ENCODE data around the gene CHRNA4. TPM values are rescaled to one million over a fixed set of nuclear protein-coding genes. Genes with fewer than 3 reads are reported as not detected.

The CHRNA4 gene
- total and polyA plus RNA-seq, 2 of the 4 experiments (the other 2 are of a cell fraction): not detected

DNA sequence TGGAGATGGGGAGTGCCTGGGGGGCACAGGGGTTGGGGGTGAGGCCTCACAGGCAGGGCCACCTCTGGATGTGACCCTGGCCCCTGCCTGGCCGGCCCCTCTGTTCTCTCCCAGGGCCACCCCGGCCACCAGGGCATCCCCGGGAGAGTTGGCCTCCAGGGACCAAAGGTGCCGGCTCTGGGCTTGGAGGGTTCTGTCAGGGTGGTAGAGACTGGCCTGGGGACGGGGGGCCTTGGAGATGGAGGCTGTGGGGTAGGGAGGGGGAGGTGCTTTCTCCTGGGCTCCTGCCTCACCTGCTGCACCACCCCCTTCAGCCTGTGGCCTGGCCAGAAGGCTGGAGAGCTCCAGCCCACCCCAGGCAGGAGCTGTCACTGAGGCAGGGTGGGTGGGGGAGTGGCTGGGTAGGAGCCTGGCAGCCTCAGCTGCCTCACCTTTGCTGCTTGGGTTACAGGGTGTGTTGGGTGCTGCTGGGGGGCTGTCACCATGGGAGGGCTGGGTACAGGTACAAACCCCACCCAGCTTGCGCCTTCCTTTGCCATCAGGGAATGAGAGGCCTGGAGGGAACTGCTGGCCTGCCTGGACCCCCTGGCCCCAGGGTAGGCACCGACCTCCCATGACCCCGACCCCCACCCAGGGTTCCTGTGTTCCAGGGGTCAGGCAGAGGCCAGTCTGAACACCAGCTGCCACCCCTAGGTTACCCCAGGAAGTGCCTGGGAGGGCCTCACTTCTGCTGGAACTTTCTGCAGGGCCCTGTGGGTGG is 35.4 kb downstream of the CHRNA4 start (continued):
- TF ChIP-seq FOS (IDR thresholded peaks at IDR 0.05; ENCODE audit: low read depth, low read length) (no peak), CEBPB (IDR thresholded peaks at IDR 0.05; ENCODE audit: low read depth, low read length) (no peak), RCOR1 (IDR thresholded peaks at IDR 0.05; ENCODE audit: insufficient replicate concordance, low read length) (no peak), NFE2L2 (IDR thresholded peaks at IDR 0.05; ENCODE audit: low read depth, low read length) (no peak), POLR2A (IDR thresholded peaks at IDR 0.05; ENCODE audit: low read depth, low read length) (no peak), SMC3 (IDR thresholded peaks at IDR 0.05; ENCODE audit: low read depth, low read length) (no peak)

GRCh38 chr20:63325021-63325471 is 36.1 kb downstream of the CHRNA4 start:
- Histone ChIP-seq H3K79me1 (ENCODE audit: low read depth in 1 of 2, low read length in 2 of 2) (no peaks in the 10 kb centered on the region), H2BK120ac (ENCODE audit: low read depth, low read length) (no peak overlapping the region), H3K27ac (ENCODE audit: insufficient read depth, low read length) (no peak overlapping the region), H2AK5ac (ENCODE audit: low read depth, low read length) (no peak overlapping the region), H3K9me3 (ENCODE audit: control insufficient read depth, insufficient read depth, low read length) (no peaks in the 10 kb centered on the region), H2AK9ac (replicated peaks; ENCODE audit: low read depth, low read length, poor library complexity) (no peak overlapping the region), H3K4ac (ENCODE audit: low read depth, low read length) (no peak overlapping the region), H3K18ac (ENCODE audit: low read depth, low read length) (no peak overlapping the region), H2BK5ac (ENCODE audit: low read depth, low read length, poor library complexity, severe bottlenecking) (no peak overlapping the region), H4K8ac (ENCODE audit: low read depth in 2 of 2, low read length in 2 of 2) (no peak overlapping the region), H3K4me3 (ENCODE audit: insufficient read depth, low read depth, low read length) (no peak overlapping the region), H3K9me1 (ENCODE audit: insufficient read depth, low read length) (no peaks in the 10 kb centered on the region), H3K14ac (replicated peaks; ENCODE audit: low read depth, low read length) (no peak overlapping the region), H3K4me1 (ENCODE audit: control insufficient read depth, insufficient read depth, low read length) (peaks cover 4% of the 10 kb centered on the region; the same call in 1 of the 2 replicates), H3K4me2 (ENCODE audit: low read depth, low read length) (no peak overlapping the region), H3K36me3 (ENCODE audit: control insufficient read depth, insufficient read depth, low read length) (no peaks in the 10 kb centered on the region), H3K23ac (ENCODE audit: low read depth, low read length) (no peak overlapping the region), H3K9ac (ENCODE audit: low read depth, low read length) (no peak overlapping the region), H4K91ac (ENCODE audit: insufficient read depth, low read depth, low read length) (no peak overlapping the region), H4K20me1 (ENCODE audit: insufficient read depth, low read length) (no peaks in the 10 kb centered on the region), H2BK20ac (ENCODE audit: low read depth, low read length) (no peak overlapping the region), H4K5ac (ENCODE audit: low read depth, low read length) (no peak overlapping the region), H3K56ac (ENCODE audit: extremely low read depth, insufficient read depth, low read length) (no peak overlapping the region), H3K27me3 (ENCODE audit: control insufficient read depth, insufficient read depth, low read length) (peaks cover 44% of the 10 kb centered on the region), H2BK15ac (ENCODE audit: low read depth, low read length) (no peak overlapping the region), H2AFZ (replicated peaks; ENCODE audit: low read length, poor library complexity) (no peak overlapping the region)
- WGBS, 2 experiments (ENCODE audit: extremely low coverage in 2 of 2, insufficient read length in 1 of 2): 50% methylated on average over 1 of the region's 10 CpGs; no CpG with 5 or more reads in 1 of the 2 experiments
- BruUV-seq (replicated peaks): no TSS peak
- ChIA-PET POLR2A (ENCODE audit: unreplicated experiment) (no interaction called here), CTCF (no interaction called here)
- dilution Hi-C loops (cut with HindIII; ENCODE audit: low sequenced_read_pairs, unreplicated experiment) (no loop called here), in situ Hi-C loops (cut with MboI; ENCODE audit: low sequenced_read_pairs) (no loop called here), intact Hi-C loops (cut with micrococcal nuclease) (no loop called here)
- no peak for DNase-seq
- TF ChIP-seq MXI1 (IDR thresholded peaks at IDR 0.05; ENCODE audit: borderline replicate concordance, low read depth, low read length) (no peak), FOS (IDR thresholded peaks at IDR 0.05; ENCODE audit: low read depth, low read length) (no peak), MAZ (IDR thresholded peaks at IDR 0.05; ENCODE audit: borderline replicate concordance, low read depth, low read length) (no peak), RFX5 (IDR thresholded peaks at IDR 0.05; ENCODE audit: low read depth, low read length) (no peak), POLR2A (IDR thresholded peaks at IDR 0.05; ENCODE audit: low read depth, low read length) (no peak), RCOR1 (IDR thresholded peaks at IDR 0.05; ENCODE audit: insufficient replicate concordance, low read length) (no peak), NFE2L2 (IDR thresholded peaks at IDR 0.05; ENCODE audit: low read depth, low read length) (no peak), MAFK (IDR thresholded peaks at IDR 0.05; ENCODE audit: low read depth, low read length) (no peak), CHD1 (IDR thresholded peaks at IDR 0.05; ENCODE audit: low read depth, low read length) (no peak), USF2 (IDR thresholded peaks at IDR 0.05; ENCODE audit: low read depth, low read length) (no peak), RAD21 (IDR thresholded peaks at IDR 0.05; ENCODE audit: low read length) (no peak), CEBPB (IDR thresholded peaks at IDR 0.05; ENCODE audit: low read depth, low read length) (no peak)
- ATAC-seq (ENCODE audit: low read depth): no peak
